ENCODE data around the gene TSPAN31. TPM values are rescaled to one million over a fixed set of nuclear protein-coding genes. Genes with fewer than 3 reads are reported as not detected.
A peak's percentile ranks its signal among the peaks of the same experiment; 100 is the strongest.

TSPAN31 gene
- total and polyA plus RNA-seq, 12 donors = 21.1 to 37.4 (median 28.8) TPM

- peak overlapping the region in 8 of 10 donors; percentile 4 to 77 (median 47) for H3K27ac ChIP-seq
- 5 to 6% methylated on average over 49 of the region's 49 CpGs for WGBS, 2 donors
- peaks cover 13 to 97% (median 75%) of the 10 kb centered on the region in 7 donors for H3K27me3 ChIP-seq
- TF ChIP-seq CTCF (IDR thresholded peaks at IDR 0.05) = peak in 6 of 9 donors; percentile 7 to 55 (median 42)
- H3K36me3 ChIP-seq = peaks cover 0 to 49% (median 0%) of the 10 kb centered on the region in 9 donors
- peaks cover 19 to 51% (median 34%) of the 10 kb centered on the region in 9 donors for H3K4me1 ChIP-seq
- H3K9me3 ChIP-seq = no peaks in the 10 kb centered on the region
- peak overlapping the region; percentile 16 to 56 (median 50) for H3K4me3 ChIP-seq
- ATAC-seq = peak; percentile 32 to 76 (median 50)
- intact Hi-C loops (cut with DNase I) = no loop called here
- peak; percentile 53 to 61 for DNase-seq
Observed at GRCh38 chr12:57735952-57736740, 8.7 kb upstream of the TSPAN31 start.

- WGBS, 2 donors = 9 to 10% methylated on average over 28 to 31 of the region's 31 CpGs
- DNase-seq (no peak), ATAC-seq (no peak)
- peaks cover 13 to 89% (median 75%) of the 10 kb centered on the region in 7 donors for H3K27me3 ChIP-seq
- H3K36me3 ChIP-seq = peaks cover 0 to 41% (median 0%) of the 10 kb centered on the region in 9 donors
- no peaks in the 10 kb centered on the region for H3K9me3 ChIP-seq
- peak overlapping the region; percentile 4 to 77 (median 47) for H3K27ac ChIP-seq
- intact Hi-C loops (cut with DNase I) = no loop called here
- TF ChIP-seq CTCF (IDR thresholded peaks at IDR 0.05) = no peak
- H3K4me3 ChIP-seq = peak overlapping the region; percentile 25 to 56 (median 50)
- peaks cover 19 to 58% (median 34%) of the 10 kb centered on the region in 9 donors for H3K4me1 ChIP-seq
Observed at GRCh38 chr12:57736741-57737466, 7.9 kb upstream of the TSPAN31 start.

- DNase-seq (no peak), ATAC-seq (peak in 2 of 8 donors; percentile 4 to 13)
- 3 to 12% methylated on average over 67 to 110 of the region's 110 CpGs for WGBS, 2 donors
- H3K4me1 ChIP-seq = peaks cover 19 to 65% (median 34%) of the 10 kb centered on the region in 9 donors
- H3K9me3 ChIP-seq = no peaks in the 10 kb centered on the region
- peaks cover 0 to 33% (median 0%) of the 10 kb centered on the region in 9 donors for H3K36me3 ChIP-seq
- peak overlapping the region; percentile 7 to 77 (median 47) for H3K27ac ChIP-seq
- peaks cover 13 to 84% (median 72%) of the 10 kb centered on the region in 7 donors for H3K27me3 ChIP-seq
- peak in 7 of 9 donors; percentile 18 to 56 (median 33) for TF ChIP-seq CTCF (IDR thresholded peaks at IDR 0.05)
- H3K4me3 ChIP-seq = peak overlapping the region; percentile 25 to 56 (median 50)
- intact Hi-C loops (cut with DNase I) = no loop called here
Observed at GRCh38 chr12:57737467-57738460, 7.1 kb upstream of the TSPAN31 start.

All from heart right ventricle (tissue), 16 donors.